Fibroblast of lung (primary cell): ENCODE measurements around the gene ZNF14. TPM values are rescaled to one million over a fixed set of nuclear protein-coding genes. Genes with fewer than 3 reads are reported as not detected.

Source experiments
- DNase-seq, 2 donors: peaks; one replicate each; pipeline versions ENCODE4 v3.0.0 to v3.0.0-alpha.2; 2010; ENCODE audit warnings: low read depth in 2 of 2
- H2AFZ ChIP-seq: 2 replicates; pipeline ENCODE4 v1.5.1; 2012; ENCODE audit warnings: low read length, control low read depth, inconsistent platforms
- H3K27ac ChIP-seq: 2 replicates; pipeline ENCODE4 v1.5.1; 2011; ENCODE audit warnings: low read length, control low read depth; ENCODE audit not compliant: insufficient read depth
- H3K27me3 ChIP-seq: 2 replicates; pipeline ENCODE4 v1.5.1; 2011; ENCODE audit warnings: mild to moderate bottlenecking, low read length; ENCODE audit not compliant: control insufficient read depth, insufficient read depth
- H3K36me3 ChIP-seq: 2 replicates; pipeline ENCODE4 v1.5.1; 2011; ENCODE audit warnings: low read length; ENCODE audit not compliant: control insufficient read depth, insufficient read depth
- H3K4me1 ChIP-seq: 2 replicates; pipeline ENCODE4 v1.5.1; 2011; ENCODE audit warnings: low read length; ENCODE audit not compliant: control insufficient read depth, insufficient read depth; ENCODE audit errors: extremely low read depth
- H3K4me2 ChIP-seq: 2 replicates; pipeline ENCODE4 v1.5.1; 2011; ENCODE audit warnings: low read length, control low read depth; ENCODE audit not compliant: insufficient read depth; ENCODE audit errors: extremely low read depth
- H3K4me3 ChIP-seq, 4 experiments: fragments of 200-600 bp in 1 of 4; sonication (generic) in 1 of 4; replicated peaks in 1 of 4; 2 replicates each; pipeline ENCODE4 v1.5.1; 2011 to 2016; ENCODE audit warnings: low read length in 4 of 4, low read depth in 3 of 4, mild to moderate bottlenecking in 3 of 4, control low read depth in 2 of 4, inconsistent platforms in 1 of 4, mixed read lengths in 1 of 4; ENCODE audit not compliant: insufficient read depth in 1 of 4; ENCODE audit errors: control extremely low read depth in 1 of 4
- H3K79me2 ChIP-seq: 2 replicates; pipeline ENCODE4 v1.5.1; 2012; ENCODE audit warnings: mild to moderate bottlenecking, low read length, inconsistent platforms; ENCODE audit not compliant: control insufficient read depth, insufficient read depth
- H3K9ac ChIP-seq: 2 replicates; pipeline ENCODE4 v1.5.1; 2011; ENCODE audit warnings: mild to moderate bottlenecking, low read length, control low read depth; ENCODE audit not compliant: insufficient read depth
- H3K9me3 ChIP-seq: 2 replicates; pipeline ENCODE4 v1.5.1; 2012; ENCODE audit warnings: low read depth, low read length; ENCODE audit not compliant: control insufficient read depth, insufficient read depth
- H4K20me1 ChIP-seq: 2 replicates; pipeline ENCODE4 v1.5.1; 2011; ENCODE audit warnings: low read length; ENCODE audit not compliant: control insufficient read depth, insufficient read depth; ENCODE audit errors: extremely low read depth
- CTCF ChIP-seq, 2 donors: IDR thresholded peaks in 1 of 2; conservative IDR thresholded peaks in 1 of 2; 1 replicate in 1 of 2; 2 replicates in 1 of 2; pipeline ENCODE4 v1.5.1; 2011 to 2012; ENCODE audit warnings: low read length in 2 of 2, control low read depth in 1 of 2, inconsistent platforms in 1 of 2, low read depth in 1 of 2, mild to moderate bottlenecking in 1 of 2
- EZH2 ChIP-seq: IDR thresholded peaks from 2 replicates; pipeline ENCODE4 v1.5.1; 2012; ENCODE audit warnings: low read length, control low read depth, mild to moderate bottlenecking; ENCODE audit errors: missing control alignments
- polyA plus RNA-seq, 2 donors: library from polyadenylated mRNA; depleted of rRNA in 1 of 2; stranded (reverse) in 1 of 2; unstranded in 1 of 2; fragments of >200 nt; gene quantifications; 2 replicates each; pipeline ENCODE4 v1.2.1, GENCODE V29; 2011 to 2012; ENCODE audit warnings: missing spikeins in 1 of 2
- total RNA-seq: library from RNA; depleted of rRNA; stranded (reverse); fragments of >200 nt; gene quantifications from 2 replicates; pipeline ENCODE4 v1.2.1, GENCODE V29; 2014

ZNF14 gene
- total and polyA plus RNA-seq, 2 donors (not counting 1 experiment from before 2014, with no cell fraction given) = 3.7 to 7.9 TPM

DNA sequence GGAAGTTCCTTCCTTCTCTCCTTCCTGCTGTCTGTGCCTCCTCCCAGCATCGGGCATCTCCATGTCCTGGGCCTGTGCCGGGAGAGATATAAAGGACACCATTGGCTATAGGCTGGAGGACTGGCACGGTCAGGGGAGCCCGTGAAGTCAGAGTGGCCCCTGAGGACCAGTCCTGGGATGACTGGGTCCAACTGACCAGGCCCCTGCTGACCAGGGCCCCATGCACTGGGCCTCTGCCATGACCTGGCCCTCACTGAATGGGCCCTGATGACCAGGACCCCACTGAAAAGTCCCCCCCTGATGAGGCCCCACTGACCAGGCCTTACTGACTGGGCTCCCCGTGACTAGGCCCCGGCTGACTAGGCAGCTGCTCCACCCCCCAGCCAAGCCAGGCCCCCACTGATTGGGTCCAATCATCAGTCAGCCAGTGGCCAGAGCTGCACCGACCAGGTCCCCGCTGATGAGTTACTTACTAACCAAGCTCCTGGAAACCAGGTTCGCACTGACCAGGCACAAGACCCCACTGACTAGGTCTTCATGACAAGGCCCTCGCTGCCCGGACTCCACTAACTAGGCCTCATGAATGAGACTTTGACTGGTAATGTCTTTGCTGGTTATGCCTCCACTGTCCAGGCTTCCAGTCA is 20.0 kb upstream of the ZNF14 start:
- no peaks in the 10 kb centered on the region for H3K79me2 ChIP-seq
- H3K27me3 ChIP-seq = no peaks in the 10 kb centered on the region
- no peak overlapping the region for H3K4me3 ChIP-seq
- no peaks in the 10 kb centered on the region for H3K36me3 ChIP-seq
- no peak for DNase-seq
- no peaks in the 10 kb centered on the region for H3K4me1 ChIP-seq
- no peak overlapping the region for H3K9ac ChIP-seq
- no peaks in the 10 kb centered on the region for H4K20me1 ChIP-seq
- TF ChIP-seq EZH2 (no peak), CTCF (conservative IDR thresholded peaks at IDR 0.05 in 1 of 2, IDR thresholded peaks at IDR 0.05 in 1 of 2; ENCODE audit: low read depth in 1 of 2, low read length in 2 of 2) (no peak)
- no peaks in the 10 kb centered on the region for H3K9me3 ChIP-seq
- H3K4me2 ChIP-seq = no peak overlapping the region
- H2AFZ ChIP-seq = no peak overlapping the region
- H3K27ac ChIP-seq = no peak overlapping the region

GRCh38 chr19:19751846-19752245 is 18.9 kb upstream of the ZNF14 start:
- Histone ChIP-seq H3K4me2 (no peak overlapping the region), H3K36me3 (no peaks in the 10 kb centered on the region), H3K27ac (no peak overlapping the region), H3K27me3 (no peaks in the 10 kb centered on the region), H3K4me1 (no peaks in the 10 kb centered on the region), H3K9me3 (no peaks in the 10 kb centered on the region), H2AFZ (no peak overlapping the region), H3K79me2 (no peaks in the 10 kb centered on the region), H4K20me1 (no peaks in the 10 kb centered on the region), H3K4me3 (no peak overlapping the region), H3K9ac (no peak overlapping the region)
- DNase-seq = no peak
- TF ChIP-seq CTCF (conservative IDR thresholded peaks at IDR 0.05 in 1 of 2, IDR thresholded peaks at IDR 0.05 in 1 of 2; ENCODE audit: low read depth in 1 of 2, low read length in 2 of 2) = no peak
- no peak for TF ChIP-seq EZH2

GRCh38 chr19:19750842-19751790 is 18.2 kb upstream of the ZNF14 start:
- Histone ChIP-seq H3K9me3 (no peaks in the 10 kb centered on the region), H2AFZ (no peak overlapping the region), H3K4me1 (no peaks in the 10 kb centered on the region), H3K79me2 (no peaks in the 10 kb centered on the region), H3K36me3 (no peaks in the 10 kb centered on the region), H3K4me2 (no peak overlapping the region), H4K20me1 (no peaks in the 10 kb centered on the region), H3K9ac (no peak overlapping the region), H3K4me3 (no peak overlapping the region), H3K27me3 (no peaks in the 10 kb centered on the region), H3K27ac (no peak overlapping the region)
- DNase-seq = no peak
- TF ChIP-seq CTCF (conservative IDR thresholded peaks at IDR 0.05 in 1 of 2, IDR thresholded peaks at IDR 0.05 in 1 of 2; ENCODE audit: low read depth in 1 of 2, low read length in 2 of 2) (no peak), EZH2 (no peak)
